HG03139 (cell line): ENCODE data around the gene CYP24A1.
A peak's percentile ranks its signal among the peaks of the same experiment; 100 is the strongest.

ENCODE experiments used
- ATAC-seq: cut with Tn5 transposase; IDR thresholded peaks from one replicate; pipeline ENCODE4 v1.9.1; 2021; ENCODE audit not compliant: unreplicated experiment

The CYP24A1 gene

GRCh38 chr20:54203281-54203680, 29.5 kb upstream of the CYP24A1 start:
- no peak for ATAC-seq

- no peak for ATAC-seq
Measured at GRCh38 chr20:54201268-54201846, 27.6 kb upstream of the CYP24A1 start.

- no peak for ATAC-seq
Measured at GRCh38 chr20:54200487-54201267, 26.9 kb upstream of the CYP24A1 start.

- ATAC-seq = peak; percentile 58
Measured at GRCh38 chr20:54199721-54200176, 26.0 kb upstream of the CYP24A1 start.

GRCh38 chr20:54199283-54199682, 25.5 kb upstream of the CYP24A1 start:
- no peak for ATAC-seq

- ATAC-seq = no peak
Measured at GRCh38 chr20:54197621-54198604, 24.1 kb upstream of the CYP24A1 start.

- no peak for ATAC-seq
Measured at GRCh38 chr20:54195483-54196472, 22.0 kb upstream of the CYP24A1 start.

GRCh38 chr20:54194724-54195438, 21.1 kb upstream of the CYP24A1 start:
- ATAC-seq = no peak

GRCh38 chr20:54193817-54194216, 20.0 kb upstream of the CYP24A1 start:
- no peak for ATAC-seq

- no peak for ATAC-seq
Measured at GRCh38 chr20:54190217-54190616, 16.4 kb upstream of the CYP24A1 start.

GRCh38 chr20:54189630-54190029, 15.8 kb upstream of the CYP24A1 start:
- no peak for ATAC-seq

GRCh38 chr20:54188132-54188849, 14.5 kb upstream of the CYP24A1 start:
- no peak for ATAC-seq

GRCh38 chr20:54184904-54185626, 11.3 kb upstream of the CYP24A1 start:
- no peak for ATAC-seq

GRCh38 chr20:54184071-54184470, 10.3 kb upstream of the CYP24A1 start:
- no peak for ATAC-seq

GRCh38 chr20:54180931-54181330, 7.1 kb upstream of the CYP24A1 start:
- ATAC-seq = no peak

- no peak for ATAC-seq
Measured at GRCh38 chr20:54179946-54180345, 6.2 kb upstream of the CYP24A1 start.

GRCh38 chr20:54178256-54178655, 4.5 kb upstream of the CYP24A1 start:
- no peak for ATAC-seq

GRCh38 chr20:54177378-54177777, 3.6 kb upstream of the CYP24A1 start:
- no peak for ATAC-seq
